HepG2 (cell line): Measurements from ENCODE around the gene ISG20L2. TPM values are rescaled to one million over a fixed set of nuclear protein-coding genes. Genes with fewer than 3 reads are reported as not detected.
A peak's percentile ranks its signal among the peaks of the same experiment; 100 is the strongest.

Source experiments
- ATAC-seq: fragments of 200-7000 bp; cut with Tn5 transposase; 3 replicates; pipeline ENCODE4 v1.9.1; 2020; ENCODE audit warnings: mild to moderate bottlenecking, moderate library complexity
- Bru-seq: library from RNA; stranded (reverse); fragments of 400-500 nt; gene quantifications from one replicate; lab custom pipeline; 2021; lab: Mats Ljungman, UMichigan
- BruChase-seq, 2 experiments: library from RNA; stranded (reverse); fragments of 400-500 nt; gene quantifications; one replicate each; lab custom pipeline; 2021; lab: Mats Ljungman, UMichigan
- BruUV-seq: library from RNA; stranded (reverse); fragments of 400-500 nt; replicated peaks from 2 replicates; lab custom pipeline; 2021; lab: Mats Ljungman, UMichigan
- CTCF ChIA-PET: fragments of 300-600 bp; formaldehyde crosslinking; extraction: SDS; loops from one replicate; lab custom pipeline; 2021; ENCODE audit warnings: low total read pairs, inconsistent platforms, low intra/inter-chr PET ratio; lab: Yijun Ruan, JAX
- POLR2A ChIA-PET: fragments of 350-600 bp; sonication (Branson Sonifier 250); formaldehyde crosslinking; loops from one replicate; lab custom pipeline; 2020; ENCODE audit warnings: antibody characterized with exemption, inconsistent platforms; lab: Yijun Ruan, JAX
- DNase-seq: peaks from one replicate; pipeline ENCODE4 v3.0.0-alpha.2; 2015; ENCODE audit warnings: low spot score
- FAIRE-seq: peaks from 3 replicates; lab custom pipeline; 2011; peaks lifted over from hg19 to GRCh38; lab: Jason Lieb, UNC
- H2AFZ ChIP-seq: one replicate; pipeline ENCODE4 v1.6.1; 2011; ENCODE audit warnings: low read length, inconsistent platforms
- H3K27ac ChIP-seq: fragments of 300-600 bp; 3 replicates; pipeline ENCODE4 v1.8.0; 2011; ENCODE audit warnings: mixed run types, mild to moderate bottlenecking, mixed read lengths, low read length, inconsistent platforms; ENCODE audit not compliant: insufficient read depth; ENCODE audit errors: extremely low read length
- H3K27me3 ChIP-seq, 2 experiments: fragments of 200-600 bp in 1 of 2; 2 replicates in 1 of 2; 3 replicates in 1 of 2; pipeline versions ENCODE4 v1.6.0 to v1.8.0; 2011; ENCODE audit warnings: low read length in 2 of 2, mild to moderate bottlenecking in 2 of 2, moderate library complexity in 2 of 2, inconsistent platforms in 1 of 2; ENCODE audit not compliant: insufficient read depth in 2 of 2, control insufficient read depth in 1 of 2
- H3K36me3 ChIP-seq, 2 experiments: fragments of 200-600 bp in 1 of 2; replicated peaks in 1 of 2; 2 replicates in 1 of 2; 3 replicates in 1 of 2; pipeline versions ENCODE4 v1.5.1 to v1.8.0; 2011; ENCODE audit warnings: low read length in 2 of 2, inconsistent platforms in 1 of 2; ENCODE audit not compliant: insufficient read depth in 2 of 2, control insufficient read depth in 1 of 2
- H3K4me1 ChIP-seq: 2 replicates; pipeline ENCODE4 v1.5.1; 2012; ENCODE audit warnings: low read length, inconsistent platforms; ENCODE audit not compliant: insufficient read depth
- H3K4me2 ChIP-seq: 2 replicates; pipeline ENCODE4 v1.6.0; 2011; ENCODE audit warnings: low read depth, low read length, inconsistent platforms
- H3K4me3 ChIP-seq, 3 experiments: fragments of 200-600 bp in 1 of 3; sonication (generic), shearing (Covaris generic) in 1 of 3; replicated peaks in 1 of 3; 2 replicates each; pipeline ENCODE4 v1.5.1; 2011 to 2016; ENCODE audit warnings: low read length in 3 of 3, inconsistent platforms in 2 of 3, low read depth in 2 of 3, mild to moderate bottlenecking in 2 of 3, control low read depth in 1 of 3, mixed read lengths in 1 of 3; ENCODE audit not compliant: insufficient read depth in 1 of 3
- H3K79me2 ChIP-seq: one replicate; pipeline ENCODE4 v1.6.1; 2011; ENCODE audit warnings: low read length, inconsistent platforms; ENCODE audit not compliant: insufficient read depth
- H3K9ac ChIP-seq: 2 replicates; pipeline ENCODE4 v1.6.0; 2011; ENCODE audit warnings: mild to moderate bottlenecking, low read depth, low read length, inconsistent platforms; ENCODE audit not compliant: insufficient read depth
- H3K9me3 ChIP-seq: 2 replicates; pipeline ENCODE4 v1.5.1; 2012; ENCODE audit warnings: mild to moderate bottlenecking, low read length
- H4K20me1 ChIP-seq: 2 replicates; pipeline ENCODE4 v1.6.0; 2011; ENCODE audit warnings: inconsistent platforms, mild to moderate bottlenecking, low read length, moderate library complexity; ENCODE audit not compliant: insufficient read depth
- GATA4 ChIP-seq: sonication (generic); IDR thresholded peaks from 2 replicates; pipeline ENCODE4 v1.6.1; 2016; ENCODE audit warnings: antibody characterized with exemption, low read depth, borderline replicate concordance
- MTERF4 ChIP-seq: sonication (generic); formaldehyde crosslinking; IDR thresholded peaks from 2 replicates; pipeline ENCODE4 v1.8.0; 2023; ENCODE audit warnings: mild to moderate bottlenecking, missing genetic modification reagents
- NFATC3 ChIP-seq: sonication (generic); formaldehyde crosslinking; IDR thresholded peaks from 2 replicates; pipeline ENCODE4 v1.5.1; 2020; ENCODE audit warnings: mild to moderate bottlenecking, missing genetic modification reagents
- NFE2 ChIP-seq: sonication (generic); formaldehyde crosslinking; IDR thresholded peaks from 2 replicates; pipeline ENCODE4 v1.4.0; 2020; ENCODE audit warnings: missing genetic modification reagents
- PAX8 ChIP-seq: sonication (generic); formaldehyde crosslinking; IDR thresholded peaks from 2 replicates; pipeline ENCODE4 v1.8.0; 2022; ENCODE audit warnings: mild to moderate bottlenecking, missing genetic modification reagents, borderline replicate concordance
- RBAK ChIP-seq: sonication (generic); formaldehyde crosslinking; IDR thresholded peaks from 2 replicates; pipeline ENCODE4 v1.5.1; 2020; ENCODE audit warnings: mild to moderate bottlenecking, missing genetic modification reagents
- SATB2 ChIP-seq: sonication (generic); formaldehyde crosslinking; IDR thresholded peaks from 2 replicates; pipeline ENCODE4 v1.5.0; 2020; ENCODE audit warnings: missing genetic modification reagents
- SIX1 ChIP-seq: sonication (generic); formaldehyde crosslinking; IDR thresholded peaks from 2 replicates; pipeline ENCODE4 v1.4.0; 2020; ENCODE audit warnings: missing genetic modification reagents, borderline replicate concordance
- ZBTB26 ChIP-seq: IDR thresholded peaks from 2 replicates; pipeline ENCODE4 v1.6.1; 2016; ENCODE audit warnings: missing compliant biosample characterization, missing genetic modification reagents, borderline replicate concordance
- ZIK1 ChIP-seq: sonication (generic); formaldehyde crosslinking; IDR thresholded peaks from 2 replicates; pipeline ENCODE4 v1.5.0; 2020; ENCODE audit warnings: mild to moderate bottlenecking, low read depth, missing genetic modification reagents, borderline replicate concordance
- ZNF296 ChIP-seq: sonication (generic); formaldehyde crosslinking; conservative IDR thresholded peaks from 2 replicates; pipeline ENCODE4 v1.5.0; 2020; ENCODE audit warnings: mild to moderate bottlenecking, missing genetic modification reagents
- ZNF367 ChIP-seq: sonication (generic); formaldehyde crosslinking; IDR thresholded peaks from 2 replicates; pipeline ENCODE4 v1.4.0; 2020; ENCODE audit warnings: missing genetic modification reagents, borderline replicate concordance
- ZNF720 ChIP-seq: sonication (generic); formaldehyde crosslinking; IDR thresholded peaks from 2 replicates; pipeline ENCODE4 v1.4.0; 2020; ENCODE audit warnings: missing genetic modification reagents
- ZNF776 ChIP-seq: sonication (generic); formaldehyde crosslinking; IDR thresholded peaks from 2 replicates; pipeline ENCODE4 v1.4.0; 2020; ENCODE audit warnings: mild to moderate bottlenecking, missing genetic modification reagents
- ZNF777 ChIP-seq: sonication (generic); formaldehyde crosslinking; IDR thresholded peaks from 2 replicates; pipeline ENCODE4 v1.4.0; 2020; ENCODE audit warnings: missing genetic modification reagents
- WGBS: methylation state at CpG from one replicate; pipeline ENCODE4 v1.1.6; 2017; ENCODE audit warnings: low lambda C conversion rate; 5-methylcytosine and 5-hydroxymethylcytosine counted together
- in situ Hi-C: cut with HindIII; loops from 2 replicates; pipeline ENCODE4 v1.10.0; 2017; ENCODE audit warnings: low pct_unique_long_range_greater_than_20kb; ENCODE audit not compliant: extremely low pct_ligation_motif_present
- intact Hi-C: fragments of 100-400 bp; cut with micrococcal nuclease; formaldehyde crosslinking; loops from one replicate; pipeline ENCODE4 v1.10.0; 2022; ENCODE audit not compliant: unreplicated experiment
- long read RNA-seq, 2 experiments: library from RNA in 1 of 2; library from polyadenylated mRNA in 1 of 2; stranded (forward) in 1 of 2; unstranded in 1 of 2; transcript quantifications; one replicate each; pipeline ENCODE4 v2.0.0, GENCODE V29; 2019 to 2022
- polyA minus RNA-seq, 3 experiments: library from RNA; depleted of rRNA, polyadenylated mRNA; stranded (reverse); fragments of >200 nt; gene quantifications; 2 replicates each; pipeline ENCODE4 v1.2.3, GENCODE V29; 2011; ENCODE audit warnings: low replicate concordance in 1 of 3
- polyA plus RNA-seq, 8 experiments: library from polyadenylated mRNA; depleted of rRNA in 3 of 8; stranded (reverse) in 7 of 8; unstranded in 1 of 8; fragments of >200 nt; fragmentation: Illumina TruSeq in 4 of 8; extraction: Trizol in 4 of 8; gene quantifications; 2 replicates each; pipeline versions ENCODE4 v1.2.1 to v1.2.3, GENCODE V29; 2011 to 2016; ENCODE audit warnings: low read depth in 4 of 8, missing spikeins in 1 of 8, mixed read lengths in 1 of 8; ENCODE audit not compliant: insufficient read depth in 1 of 8
- total RNA-seq, 5 experiments: library from RNA; depleted of rRNA; stranded (reverse); fragments of >200 nt; fragmentation: Illumina TruSeq; extraction: Trizol; gene quantifications; 2 replicates each; pipeline ENCODE4 v1.2.3, GENCODE V29; 2016; ENCODE audit warnings: low read depth in 1 of 5

Gene ISG20L2
- total RNA-seq (2016; rRNA removed; fragmentation: Illumina TruSeq; extraction: Trizol) (17.8 and 19.8 TPM in 2 replicates), polyA plus RNA-seq (2011; rRNA removed) (21.3 and 22.8 TPM in 2 replicates), polyA minus RNA-seq (2011; rRNA and poly(A)+ RNA removed; ENCODE audit: low replicate concordance) (27.7 and 116 TPM in 2 replicates), Bru-seq, nascent RNA (percentile 82 among the genes with signal in this experiment), BruChase-seq, experiment 1, labeled RNA remaining after a 6-hour chase (percentile 88 among the genes with signal in this experiment), BruChase-seq, experiment 2, labeled RNA remaining after a 2-hour chase (percentile 91 among the genes with signal in this experiment)
- 4.3 and 4.7 TPM in 2 replicates for total RNA-seq (2016; cell fraction: cytosol; rRNA removed; fragmentation: Illumina TruSeq; extraction: Trizol; ENCODE audit: low read depth)
- total RNA-seq (2016; cell fraction: insoluble cytoplasmic fraction; rRNA removed; fragmentation: Illumina TruSeq; extraction: Trizol) = 17.0 and 17.7 TPM in 2 replicates
- 13.2 and 14.0 TPM in 2 replicates for total RNA-seq (2016; cell fraction: membrane; rRNA removed; fragmentation: Illumina TruSeq; extraction: Trizol)
- total RNA-seq (2016; cell fraction: nucleus; rRNA removed; fragmentation: Illumina TruSeq; extraction: Trizol) = 9.6 and 14.9 TPM in 2 replicates
- 14.8 and 16.6 TPM in 2 replicates for polyA plus RNA-seq (2011; cell fraction: cytosol; rRNA removed)
- polyA plus RNA-seq (2011; cell fraction: nucleus; rRNA removed) = 7.5 and 8.0 TPM in 2 replicates
- 13.2 and 14.7 TPM in 2 replicates for polyA plus RNA-seq (2012)
- 4.2 and 5.1 TPM in 2 replicates for polyA plus RNA-seq (2016; cell fraction: cytosol; fragmentation: Illumina TruSeq; extraction: Trizol; ENCODE audit: low read depth)
- 31.5 and 36.7 TPM in 2 replicates for polyA plus RNA-seq (2016; cell fraction: insoluble cytoplasmic fraction; fragmentation: Illumina TruSeq; extraction: Trizol; ENCODE audit: low read depth)
- 12.8 and 15.4 TPM in 2 replicates for polyA plus RNA-seq (2016; cell fraction: membrane; fragmentation: Illumina TruSeq; extraction: Trizol; ENCODE audit: low read depth)
- 21.4 and 24.7 TPM in 2 replicates for polyA plus RNA-seq (2016; cell fraction: nucleus; fragmentation: Illumina TruSeq; extraction: Trizol; ENCODE audit: insufficient read depth, low read depth)
- 9.0 and 13.8 TPM in 2 replicates for polyA minus RNA-seq (2011; cell fraction: cytosol; rRNA and poly(A)+ RNA removed)
- 11.8 and 21.6 TPM in 2 replicates for polyA minus RNA-seq (2011; cell fraction: nucleus; rRNA and poly(A)+ RNA removed)
- long read RNA-seq, experiment 1, transcript ISG20L2-201 (3 exons, 3,303 nt) = major isoform, 10 of 16 reads
- long read RNA-seq, experiment 1, partial matches to known transcripts = 2 of 16 reads
- long read RNA-seq, experiment 1, other reads (novel, unspliced or antisense) = 3 of 16 reads
- long read RNA-seq, experiment 2, transcript ISG20L2-202 (4 exons, 2,310 nt) = minor isoform, 14 of 49 reads
- long read RNA-seq, experiment 2, transcript ISG20L2-201 (3 exons, 3,303 nt) = major isoform, 16 of 49 reads
- long read RNA-seq, experiment 2, partial matches to known transcripts = 17 of 49 reads
- long read RNA-seq, experiment 2, other reads (novel, unspliced or antisense) = 2 of 49 reads

- peak within 1 kb of the TSS; percentile 87 for H2AFZ ChIP-seq
- CTCF ChIA-PET = interaction anchor here (0.6 to 5.7 kb wide), 2 partner anchors 39 to 69 kb away, joined by 3 to 119 read pairs; no protein-coding TSS in a partner anchor
- 13% methylated on average over 18 of the region's 57 CpGs for WGBS
- DNase-seq (peak; percentile 90), FAIRE-seq (peak; percentile 61), ATAC-seq (peak; percentile 88)
- peak within 1 kb of the TSS; percentile 89 to 100 (median 98) for H3K4me3 ChIP-seq
- peak within 1 kb of the TSS; percentile 97 for H3K4me2 ChIP-seq
- POLR2A ChIA-PET = interaction anchor here (0.7 to 5.7 kb wide), 26 partner anchors 12 to 553 kb away, joined by 3 to 100 read pairs (median 5); partner anchors contain the start of genes CRABP2, HDGF, MRPL24 and PRCC
- no peaks in the 10 kb centered on the region for H3K9me3 ChIP-seq
- TSS peak; percentile 75 for BruUV-seq
- peak within 1 kb of the TSS; percentile 89 for H3K9ac ChIP-seq
- in situ Hi-C loops = loop anchor here (5.0 kb wide), 2 partner anchors 38 to 42 kb away; partner anchors contain the start of gene PRCC
- intact Hi-C loops = loop anchor here (2.0 to 10.0 kb wide), 2 partner anchors 20 to 64 kb away; no protein-coding TSS in a partner anchor
- peaks cover 49% of the 10 kb centered on the region for H3K4me1 ChIP-seq
- peak within 1 kb of the TSS; percentile 79 for H3K27ac ChIP-seq
- H3K79me2 ChIP-seq = peaks cover 56% of the 10 kb centered on the region
- no peaks in the 10 kb centered on the region; a peak in 1 of 5 replicates for H3K27me3 ChIP-seq
- H3K36me3 ChIP-seq = peaks cover 5 to 11% of the 10 kb centered on the region in 2 experiments
- peaks cover 17% of the 10 kb centered on the region for H4K20me1 ChIP-seq
- no peak for TF ChIP-seq RBAK
- TF ChIP-seq SATB2 (CRISPR knock-in tag) = no peak
- TF ChIP-seq NFE2 (CRISPR knock-in tag) = no peak
- no peak for TF ChIP-seq SIX1 (CRISPR knock-in tag)
- TF ChIP-seq ZNF720 (CRISPR knock-in tag) = no peak
- TF ChIP-seq ZNF367 (CRISPR knock-in tag) = no peak
- TF ChIP-seq ZBTB26 (CRISPR knock-in tag) = 0 out of 2 replicates have a peak, but pooled peaks have one; percentile 17
- TF ChIP-seq ZNF776 = no peak
- no peak for TF ChIP-seq ZIK1 (CRISPR knock-in tag)
- TF ChIP-seq ZNF777 (CRISPR knock-in tag) = no peak; the same call in 1 of the 2 replicates
- no peak for TF ChIP-seq ZNF296
- no peak for TF ChIP-seq GATA4
- TF ChIP-seq NFATC3 (CRISPR knock-in tag) = no peak
- TF ChIP-seq PAX8 (CRISPR knock-in tag) = no peak
- no peak for TF ChIP-seq MTERF4 (CRISPR knock-in tag)
Observed at GRCh38 chr1:156728599-156729462, at the start of gene ISG20L2. ISG20L2 (minus strand) TSS chr1:156728766; CDS start chr1:156727652, 1,114 bp downstream.
